GM19099 (cell line): ENCODE data around the gene IGSF23.

Experiments used
- POLR2A ChIP-seq: IDR thresholded peaks from 3 replicates; pipeline ENCODE4 v1.6.1; 2011; ENCODE audit warnings: low read depth; ENCODE audit not compliant: insufficient read length; ENCODE audit errors: extremely low read depth

Gene IGSF23

GRCh38 chr19:44613295-44614178, at the start of gene IGSF23:
Gene IGSF23 (plus strand): TSS chr19:44613563. CDS start chr19:44613646, 83 bp downstream.
- no peak for TF ChIP-seq POLR2A

DNA sequence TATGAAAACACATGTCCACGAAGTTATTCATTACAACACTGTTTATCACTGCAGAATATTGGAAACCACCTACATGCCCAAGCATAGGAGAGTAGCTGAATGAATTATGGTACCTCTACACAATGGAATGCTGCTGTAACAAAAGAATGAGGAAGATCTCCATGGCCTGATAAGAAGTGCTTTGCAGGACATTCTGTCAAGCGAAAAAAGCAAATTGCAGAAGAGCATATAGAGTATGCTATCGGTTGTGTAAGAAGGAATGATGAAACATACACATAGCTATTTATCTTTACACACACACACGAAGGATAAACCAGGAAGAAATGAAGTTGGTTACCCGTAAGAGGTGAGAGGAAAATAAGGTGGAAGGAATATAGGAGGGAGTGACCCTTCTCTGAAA, 46.4 kb upstream of the IGSF23 start:
- TF ChIP-seq POLR2A = no peak

DNA sequence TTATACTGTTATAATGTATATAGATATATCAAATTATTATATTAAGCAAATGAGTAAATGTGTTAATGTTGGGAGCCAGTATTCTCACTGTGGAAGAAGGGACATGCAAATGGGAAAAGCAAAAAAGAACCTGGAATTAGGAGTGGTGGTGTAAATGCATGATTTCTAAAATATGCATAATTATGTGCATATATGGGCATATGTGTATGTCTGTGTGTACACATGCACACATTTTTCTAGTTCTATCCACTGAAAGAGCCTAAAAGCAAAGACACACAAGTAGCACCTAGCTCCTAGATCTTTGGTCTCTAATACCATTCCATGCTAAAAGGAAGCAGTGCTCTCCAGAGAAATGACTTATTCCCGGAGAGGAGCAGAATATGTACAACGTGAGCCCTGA, 45.6 kb upstream of the IGSF23 start:
- TF ChIP-seq POLR2A = no peak

DNA sequence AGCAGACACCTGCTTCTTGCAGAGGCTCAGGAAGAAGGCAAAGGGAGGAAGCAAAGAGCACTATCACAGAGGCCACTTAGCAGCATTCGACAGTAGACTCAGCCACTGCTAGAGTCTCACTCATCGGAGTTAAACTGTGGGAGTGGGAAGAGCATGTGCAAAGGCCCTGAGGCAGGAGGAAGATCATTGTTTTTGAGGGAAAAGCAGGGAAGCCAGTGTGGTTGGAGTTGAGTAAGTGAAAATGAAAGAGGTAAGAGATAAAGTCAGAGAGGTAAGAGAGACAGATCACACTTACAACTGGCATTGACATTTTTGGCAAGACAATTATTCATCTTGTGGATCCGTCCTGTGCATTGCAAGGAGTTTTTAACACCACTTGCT, 42.8 kb upstream of the IGSF23 start:
- no peak for TF ChIP-seq POLR2A

DNA sequence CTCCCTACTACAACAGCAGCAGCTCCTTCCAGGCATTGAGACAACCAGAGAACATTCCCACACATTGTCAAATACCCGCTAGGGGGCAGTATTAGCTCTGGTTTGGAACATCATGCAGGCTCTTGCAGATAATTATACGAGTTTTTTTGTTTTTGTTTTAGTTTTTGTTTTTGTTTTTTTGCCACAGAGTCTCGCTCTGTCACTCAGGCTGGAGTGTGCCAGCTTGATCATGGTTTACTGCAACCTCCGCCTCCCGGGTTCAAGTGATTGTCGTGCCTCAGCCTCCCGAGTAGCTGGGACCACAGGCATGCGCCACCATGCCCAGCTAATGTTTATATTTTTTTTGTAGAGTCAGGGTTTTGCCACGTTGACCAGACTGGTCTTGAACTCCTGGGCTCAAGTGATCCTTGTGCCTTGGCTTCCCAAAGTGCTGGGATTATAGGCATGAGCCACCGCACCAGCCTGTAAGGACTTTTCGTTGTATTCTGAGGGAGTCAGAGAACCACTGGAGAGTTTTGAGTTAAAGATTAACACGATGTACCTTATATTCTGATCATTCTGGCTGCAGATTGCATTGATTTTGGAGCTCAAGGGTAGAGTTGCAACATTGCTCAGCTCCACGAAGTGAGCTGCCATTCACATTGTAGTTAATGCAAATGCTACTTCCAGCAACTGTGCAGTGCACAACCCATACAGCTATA, 42.2 kb upstream of the IGSF23 start:
- TF ChIP-seq POLR2A = no peak

GRCh38 chr19:44571830-44572580, 41.4 kb upstream of the IGSF23 start:
- no peak for TF ChIP-seq POLR2A

GRCh38 chr19:44572581-44572900, 40.8 kb upstream of the IGSF23 start:
- no peak for TF ChIP-seq POLR2A

DNA sequence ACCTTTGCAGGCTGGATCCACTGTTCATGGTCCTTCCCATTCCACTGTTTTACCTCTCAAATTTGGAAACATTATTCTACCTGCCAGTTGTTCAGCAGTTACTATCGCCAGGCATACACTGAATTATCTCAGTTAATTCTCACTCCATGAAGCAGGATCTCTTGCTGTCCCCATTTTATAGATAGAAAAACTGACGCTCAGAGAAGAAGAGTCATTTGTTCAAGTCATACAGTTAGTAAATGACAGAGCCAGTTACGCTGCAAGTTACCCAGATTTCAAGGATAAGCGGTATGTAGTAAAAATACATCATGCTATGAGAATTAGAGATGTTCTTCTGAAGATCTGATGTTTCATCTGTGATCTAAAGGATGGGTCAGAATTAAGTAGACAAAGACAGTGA, 40.2 kb upstream of the IGSF23 start:
- no peak for TF ChIP-seq POLR2A

DNA sequence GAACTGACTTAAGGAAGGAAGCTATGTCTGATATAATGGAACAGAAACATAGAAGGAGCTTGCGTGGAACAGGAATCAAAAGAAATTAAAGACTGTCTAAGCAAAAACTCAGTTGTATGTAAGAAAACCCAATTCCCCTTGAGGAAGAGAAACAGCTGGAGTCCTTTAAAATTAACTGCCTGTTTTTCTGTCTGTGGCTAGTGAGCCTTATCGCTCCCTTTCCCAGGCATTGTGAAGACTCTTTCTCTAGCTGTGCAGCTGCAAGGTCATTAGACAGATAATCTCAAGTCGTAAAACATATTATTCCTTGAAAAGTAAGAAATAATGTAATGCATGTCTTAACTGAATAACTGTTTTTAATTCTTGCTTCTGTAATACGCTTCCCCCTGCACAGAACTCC, 39.7 kb upstream of the IGSF23 start:
- no peak for TF ChIP-seq POLR2A

DNA sequence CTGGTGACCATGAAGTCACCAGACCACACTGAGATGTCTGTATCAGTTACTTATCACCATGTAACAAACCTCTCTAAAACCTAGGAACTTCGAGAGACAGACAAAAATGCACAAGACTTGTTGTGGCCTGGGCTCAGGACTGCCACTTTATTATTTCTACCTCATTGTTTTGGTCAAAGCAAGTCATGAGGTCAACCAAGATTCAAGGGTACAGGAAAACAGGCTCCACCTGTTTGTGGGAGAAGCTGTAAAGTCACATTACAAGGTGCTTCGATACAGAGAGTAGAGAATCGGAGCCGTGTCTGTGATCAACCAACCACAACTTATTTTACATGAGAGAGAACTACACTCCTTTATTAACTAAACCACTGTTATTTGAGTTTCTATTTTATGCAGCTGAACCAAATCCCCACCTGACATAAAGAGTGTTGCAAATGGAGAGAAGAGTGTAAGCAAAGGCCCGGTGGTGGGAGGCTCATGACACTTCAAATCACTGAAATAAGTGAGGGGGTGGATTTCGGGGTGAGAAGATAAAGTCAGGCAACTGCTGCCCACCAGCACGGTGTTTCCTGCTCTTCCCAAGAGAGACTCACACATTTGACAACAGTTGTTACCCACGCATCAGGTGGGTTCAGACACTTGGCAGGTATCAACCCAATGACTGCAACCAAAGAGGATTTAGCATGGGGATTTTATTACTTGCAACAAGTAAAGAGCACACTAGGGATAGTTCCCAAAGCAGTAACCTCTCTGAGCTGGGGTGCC, 39.0 kb upstream of the IGSF23 start:
- no peak for TF ChIP-seq POLR2A

- TF ChIP-seq POLR2A = no peak
These were observed 38.2 kb upstream of the IGSF23 start for GRCh38 chr19:44575116-44575700.

- TF ChIP-seq POLR2A = no peak
These were observed 36.4 kb upstream of the IGSF23 start for GRCh38 chr19:44576843-44577565.

DNA sequence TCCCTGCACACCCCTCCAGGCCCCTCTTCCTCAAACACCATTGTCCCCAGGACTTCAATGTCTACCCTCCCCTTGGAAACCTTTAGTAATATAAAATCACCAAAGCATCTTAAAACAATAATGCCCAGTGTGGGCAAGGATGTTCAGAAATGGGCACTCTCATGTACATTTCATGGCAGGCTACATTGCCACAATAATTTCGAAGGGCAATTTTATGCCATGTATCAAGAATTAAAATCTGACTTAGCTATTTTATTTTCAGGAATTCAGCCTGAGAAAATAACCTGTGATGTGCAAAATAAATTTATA, 35.8 kb upstream of the IGSF23 start:
- TF ChIP-seq POLR2A = no peak
